Pancreas (tissue), 10 donors: ENCODE results near the gene BAHD1. TPM values are rescaled to one million over a fixed set of nuclear protein-coding genes. Genes with fewer than 3 reads are reported as not detected.

ENCODE experiments used
- ATAC-seq, 4 donors: fragments of 200-7000 bp; cut with Tn5 transposase; one replicate each; pipeline versions ENCODE4 v1.8.0 to v1.9.1; 2020; ENCODE audit warnings: mild to moderate bottlenecking in 4 of 4, moderate library complexity in 4 of 4
- DNase-seq, 6 donors: peaks; one replicate each; pipeline ENCODE4 v3.0.0-alpha.2; 2020
- FAIRE-seq: peaks from 2 replicates; lab custom pipeline; 2012; peaks lifted over from hg19 to GRCh38; lab: Jason Lieb, UNC
- H3K27ac ChIP-seq, 4 donors: fragments of 200-600 bp; sonication (generic); 1 replicate in 3 of 4; 2 replicates in 1 of 4; pipeline versions ENCODE4 v1.5.0 to v1.8.0; 2020
- H3K27me3 ChIP-seq, 4 donors: fragments of 200-600 bp; one replicate each; pipeline ENCODE4 v1.8.0; 2021
- H3K36me3 ChIP-seq, 3 donors: fragments of 200-600 bp; sonication (generic) in 1 of 3; one replicate each; pipeline versions ENCODE4 v1.5.0 to v1.8.0; 2020 to 2021
- H3K4me1 ChIP-seq, 3 donors: fragments of 200-600 bp; one replicate each; pipeline ENCODE4 v1.8.0; 2021
- H3K4me3 ChIP-seq, 4 donors: fragments of 200-600 bp; sonication (generic) in 2 of 4; one replicate each; pipeline versions ENCODE4 v1.5.0 to v1.8.0; 2020 to 2021
- H3K9me3 ChIP-seq, 4 donors: fragments of 200-600 bp; one replicate each; pipeline ENCODE4 v1.8.0; 2021
- CTCF ChIP-seq, 4 donors: fragments of 200-600 bp; sonication (generic) in 3 of 4; IDR thresholded peaks; one replicate each; pipeline versions ENCODE4 v1.5.0 to v1.8.0; 2021; ENCODE audit warnings: antibody characterized with exemption in 4 of 4
- WGBS, 2 donors: extraction: QIAGEN DNeasy Blood & Tissue Kit; methylation state at CpG; one replicate each; pipeline ENCODE4 v1.1.7; 2013; 5-methylcytosine and 5-hydroxymethylcytosine counted together
- intact Hi-C, 3 donors: fragments of 100-400 bp; cut with DNase I; formaldehyde crosslinking; loops; one replicate each; pipeline versions ENCODE4 v1.11.1 to v1.14.2; 2022
- polyA plus RNA-seq, 2 donors: library from polyadenylated mRNA; stranded (reverse); fragments of 200-250 nt; gene quantifications; one replicate each; pipeline ENCODE4 v1.2.3, GENCODE V29; 2013
- total RNA-seq, 6 donors: library from RNA; stranded (reverse); fragmentation: NEBNext Ultra II Directional in 4 of 6; extraction: Animal tissue kit (Norgen Biotek cat#: 25700) in 4 of 6; gene quantifications; one replicate each; pipeline versions ENCODE4 v1.2.1 to v1.2.4, GENCODE V29; 2021 to 2023
- donor health status: healthy with polysubstance abuse.
- donor health status: DM: no; HTN: no; CAD: no; lungs with moderate emphysema.
- donor health status: DM: no; HTN: no; CAD: no.
- donor health status: control.
- donor health status: control.
- donor health status: Bipolar disorder and iron deficiency.
- donor health status: DM: yes; HTN: yes; CAD: no.
- donor health status: DM: no; HTN: no; CAD: no.
- donor health status: DM: no; HTN: no; CAD: no.
- donor health status: DM: yes; HTN: yes; CAD: no.

Gene BAHD1
- total and polyA plus RNA-seq, 8 donors, result 8.0 to 16.3 (median 10.7) TPM

GRCh38 chr15:40464595-40465185 is 23.9 kb downstream of the BAHD1 start:
- no peak for FAIRE-seq
- Histone ChIP-seq H3K27ac (no peak overlapping the region), H3K27me3 (no peaks in the 10 kb centered on the region), H3K36me3 (peaks cover 0 to 23% (median 3%) of the 10 kb centered on the region in 3 donors), H3K4me3 (no peak overlapping the region), H3K9me3 (no peaks in the 10 kb centered on the region), H3K4me1 (no peaks in the 10 kb centered on the region)
- ATAC-seq, result peak in 1 of 4 donors; percentile 9
- TF ChIP-seq CTCF (IDR thresholded peaks at IDR 0.05), result no peak
- DNase-seq, result peak in 1 of 6 donors; percentile 12
- 92 to 95% methylated on average over 3 of the region's 3 CpGs for WGBS, 2 donors
- intact Hi-C loops, result no loop called here

DNA sequence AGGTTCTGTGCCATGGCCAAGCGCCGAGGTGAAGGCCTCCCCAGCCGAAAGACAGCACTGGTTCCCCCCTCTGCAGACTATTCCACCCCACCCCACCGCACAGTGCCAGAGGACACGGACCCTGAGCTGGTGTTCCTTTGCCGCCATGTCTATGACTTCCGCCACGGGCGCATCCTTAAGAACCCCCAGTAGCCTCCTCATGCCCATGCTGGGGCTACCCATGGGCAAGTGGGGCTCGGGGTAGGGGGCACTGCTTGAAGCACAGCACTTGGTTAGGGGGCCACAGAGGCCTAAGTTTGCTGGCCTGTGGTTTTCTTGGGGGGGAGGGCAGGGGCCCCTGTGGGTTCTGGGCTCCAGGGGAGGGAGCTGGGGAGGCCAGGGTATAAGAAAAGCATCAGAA is 25.2 kb downstream of the BAHD1 start:
- Histone ChIP-seq H3K36me3 (peaks cover 0 to 22% (median 3%) of the 10 kb centered on the region in 3 donors), H3K9me3 (no peaks in the 10 kb centered on the region), H3K27me3 (no peaks in the 10 kb centered on the region), H3K4me3 (no peak overlapping the region), H3K27ac (no peak overlapping the region), H3K4me1 (peaks cover 0 to 3% (median 0%) of the 10 kb centered on the region in 3 donors)
- no peak for FAIRE-seq
- peak in 2 of 6 donors; percentile 26 to 61 for DNase-seq
- intact Hi-C loops, result no loop called here
- WGBS, 2 donors, result 94 to 97% methylated on average over 10 of the region's 10 CpGs
- no peak for TF ChIP-seq CTCF (IDR thresholded peaks at IDR 0.05)
- ATAC-seq, result no peak

- DNase-seq, result peak in 1 of 6 donors; percentile 33
Observed at GRCh38 chr15:40466426-40467260, 25.9 kb downstream of the BAHD1 start.

DNA sequence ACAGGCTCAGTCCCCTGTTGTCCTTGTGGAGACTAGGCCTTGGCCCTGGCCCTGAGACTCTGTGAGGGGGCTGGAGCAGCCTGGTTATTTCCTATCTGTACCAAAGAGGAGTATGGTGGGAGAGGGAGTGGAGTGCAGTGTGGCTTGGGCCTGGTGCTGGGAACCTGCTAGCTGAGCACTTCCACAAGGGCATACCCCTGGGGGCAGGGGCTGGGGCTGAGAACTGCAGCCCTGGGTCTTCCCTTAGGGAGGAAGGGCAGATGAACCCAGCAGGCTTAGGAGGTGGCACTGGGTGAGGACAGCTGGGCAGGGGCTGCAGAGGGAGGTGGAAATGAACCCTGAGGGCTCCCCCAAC is 26.5 kb downstream of the BAHD1 start:
- intact Hi-C loops, result no loop called here
- H3K27me3 ChIP-seq, result no peaks in the 10 kb centered on the region
- no peak overlapping the region for H3K4me3 ChIP-seq
- peaks cover 0 to 7% (median 0%) of the 10 kb centered on the region in 3 donors for H3K4me1 ChIP-seq
- H3K36me3 ChIP-seq, result peaks cover 0 to 22% (median 3%) of the 10 kb centered on the region in 3 donors
- ATAC-seq (no peak), DNase-seq (peak in 1 of 6 donors; percentile 30), FAIRE-seq (no peak)
- H3K9me3 ChIP-seq, result no peaks in the 10 kb centered on the region
- TF ChIP-seq CTCF (IDR thresholded peaks at IDR 0.05), result no peak
- no peak overlapping the region for H3K27ac ChIP-seq

More at GRCh38 chr15:40466426-40467260, 25.9 kb downstream of the BAHD1 start:
- H3K27me3 ChIP-seq, result no peaks in the 10 kb centered on the region
- H3K4me1 ChIP-seq, result peaks cover 0 to 3% (median 0%) of the 10 kb centered on the region in 3 donors
- H3K36me3 ChIP-seq, result peaks cover 0 to 22% (median 3%) of the 10 kb centered on the region in 3 donors
- H3K27ac ChIP-seq, result no peak overlapping the region
- ATAC-seq (no peak), FAIRE-seq (no peak)
- intact Hi-C loops, result no loop called here
- TF ChIP-seq CTCF (IDR thresholded peaks at IDR 0.05), result no peak
- H3K4me3 ChIP-seq, result no peak overlapping the region
- H3K9me3 ChIP-seq, result no peaks in the 10 kb centered on the region
- 81 to 82% methylated on average over 7 of the region's 7 CpGs for WGBS, 2 donors
